Fibroblast of lung (primary cell): Measurements from ENCODE around the gene OSCAR. TPM values are rescaled to one million over a fixed set of nuclear protein-coding genes. Genes with fewer than 3 reads are reported as not detected.

ENCODE experiments used
- DNase-seq, 2 donors: peaks; one replicate each; pipeline versions ENCODE4 v3.0.0 to v3.0.0-alpha.2; 2010; ENCODE audit warnings: low read depth in 2 of 2
- H2AFZ ChIP-seq: 2 replicates; pipeline ENCODE4 v1.5.1; 2012; ENCODE audit warnings: low read length, control low read depth, inconsistent platforms
- H3K27ac ChIP-seq: 2 replicates; pipeline ENCODE4 v1.5.1; 2011; ENCODE audit warnings: low read length, control low read depth; ENCODE audit not compliant: insufficient read depth
- H3K27me3 ChIP-seq: 2 replicates; pipeline ENCODE4 v1.5.1; 2011; ENCODE audit warnings: mild to moderate bottlenecking, low read length; ENCODE audit not compliant: control insufficient read depth, insufficient read depth
- H3K36me3 ChIP-seq: 2 replicates; pipeline ENCODE4 v1.5.1; 2011; ENCODE audit warnings: low read length; ENCODE audit not compliant: control insufficient read depth, insufficient read depth
- H3K4me1 ChIP-seq: 2 replicates; pipeline ENCODE4 v1.5.1; 2011; ENCODE audit warnings: low read length; ENCODE audit not compliant: control insufficient read depth, insufficient read depth; ENCODE audit errors: extremely low read depth
- H3K4me2 ChIP-seq: 2 replicates; pipeline ENCODE4 v1.5.1; 2011; ENCODE audit warnings: low read length, control low read depth; ENCODE audit not compliant: insufficient read depth; ENCODE audit errors: extremely low read depth
- H3K4me3 ChIP-seq, 4 experiments: fragments of 200-600 bp in 1 of 4; sonication (generic) in 1 of 4; replicated peaks in 1 of 4; 2 replicates each; pipeline ENCODE4 v1.5.1; 2011 to 2016; ENCODE audit warnings: low read length in 4 of 4, low read depth in 3 of 4, mild to moderate bottlenecking in 3 of 4, control low read depth in 2 of 4, inconsistent platforms in 1 of 4, mixed read lengths in 1 of 4; ENCODE audit not compliant: insufficient read depth in 1 of 4; ENCODE audit errors: control extremely low read depth in 1 of 4
- H3K79me2 ChIP-seq: 2 replicates; pipeline ENCODE4 v1.5.1; 2012; ENCODE audit warnings: mild to moderate bottlenecking, low read length, inconsistent platforms; ENCODE audit not compliant: control insufficient read depth, insufficient read depth
- H3K9ac ChIP-seq: 2 replicates; pipeline ENCODE4 v1.5.1; 2011; ENCODE audit warnings: mild to moderate bottlenecking, low read length, control low read depth; ENCODE audit not compliant: insufficient read depth
- H3K9me3 ChIP-seq: 2 replicates; pipeline ENCODE4 v1.5.1; 2012; ENCODE audit warnings: low read depth, low read length; ENCODE audit not compliant: control insufficient read depth, insufficient read depth
- H4K20me1 ChIP-seq: 2 replicates; pipeline ENCODE4 v1.5.1; 2011; ENCODE audit warnings: low read length; ENCODE audit not compliant: control insufficient read depth, insufficient read depth; ENCODE audit errors: extremely low read depth
- CTCF ChIP-seq, 2 donors: IDR thresholded peaks in 1 of 2; conservative IDR thresholded peaks in 1 of 2; 1 replicate in 1 of 2; 2 replicates in 1 of 2; pipeline ENCODE4 v1.5.1; 2011 to 2012; ENCODE audit warnings: low read length in 2 of 2, control low read depth in 1 of 2, inconsistent platforms in 1 of 2, low read depth in 1 of 2, mild to moderate bottlenecking in 1 of 2
- EZH2 ChIP-seq: IDR thresholded peaks from 2 replicates; pipeline ENCODE4 v1.5.1; 2012; ENCODE audit warnings: low read length, control low read depth, mild to moderate bottlenecking; ENCODE audit errors: missing control alignments
- polyA plus RNA-seq, 2 donors: library from polyadenylated mRNA; depleted of rRNA in 1 of 2; stranded (reverse) in 1 of 2; unstranded in 1 of 2; fragments of >200 nt; gene quantifications; 2 replicates each; pipeline ENCODE4 v1.2.1, GENCODE V29; 2011 to 2012; ENCODE audit warnings: missing spikeins in 1 of 2
- total RNA-seq: library from RNA; depleted of rRNA; stranded (reverse); fragments of >200 nt; gene quantifications from 2 replicates; pipeline ENCODE4 v1.2.1, GENCODE V29; 2014

The OSCAR gene
- total and polyA plus RNA-seq, 2 donors (not counting 1 experiment from before 2014, with no cell fraction given) = under 0.01 to 0.14 TPM

- H3K27me3 ChIP-seq = no peaks in the 10 kb centered on the region
- H3K27ac ChIP-seq = no peak within 1 kb of the TSS
- H3K9ac ChIP-seq = no peak within 1 kb of the TSS
- H3K4me1 ChIP-seq = no peaks in the 10 kb centered on the region
- no peak within 1 kb of the TSS for H2AFZ ChIP-seq
- H3K9me3 ChIP-seq = no peaks in the 10 kb centered on the region
- H3K4me3 ChIP-seq = no peak within 1 kb of the TSS
- H3K36me3 ChIP-seq = no peaks in the 10 kb centered on the region
- no peaks in the 10 kb centered on the region for H3K79me2 ChIP-seq
- H3K4me2 ChIP-seq = no peak within 1 kb of the TSS
- DNase-seq = no peak
- no peak for TF ChIP-seq CTCF (conservative IDR thresholded peaks at IDR 0.05 in 1 of 2, IDR thresholded peaks at IDR 0.05 in 1 of 2; ENCODE audit: low read depth in 1 of 2, low read length in 2 of 2)
- no peak for TF ChIP-seq EZH2
- no peaks in the 10 kb centered on the region for H4K20me1 ChIP-seq
These were observed 19.6 kb downstream of the OSCAR start, which contains the start of gene TARM1 for GRCh38 chr19:54081032-54081431. TSS of gene TARM1 (minus strand) at chr19:54081365. CDS start at chr19:54081340, 25 bp downstream.

GRCh38 chr19:54077334-54077733, 23.3 kb downstream of the OSCAR start:
- Histone ChIP-seq H3K9ac (no peak overlapping the region), H3K4me3 (no peak overlapping the region), H3K27ac (no peak overlapping the region), H3K4me2 (no peak overlapping the region), H3K36me3 (no peaks in the 10 kb centered on the region), H2AFZ (no peak overlapping the region), H3K9me3 (no peaks in the 10 kb centered on the region), H4K20me1 (no peaks in the 10 kb centered on the region), H3K4me1 (no peaks in the 10 kb centered on the region), H3K27me3 (no peaks in the 10 kb centered on the region), H3K79me2 (no peaks in the 10 kb centered on the region)
- no peak for TF ChIP-seq CTCF (conservative IDR thresholded peaks at IDR 0.05 in 1 of 2, IDR thresholded peaks at IDR 0.05 in 1 of 2; ENCODE audit: low read depth in 1 of 2, low read length in 2 of 2)
- TF ChIP-seq EZH2 = no peak
- no peak for DNase-seq

GRCh38 chr19:54074851-54075250, 25.8 kb downstream of the OSCAR start:
- Histone ChIP-seq H3K4me3 (no peak overlapping the region), H3K27ac (no peak overlapping the region), H3K4me1 (no peaks in the 10 kb centered on the region), H3K79me2 (no peaks in the 10 kb centered on the region), H3K36me3 (no peaks in the 10 kb centered on the region), H3K27me3 (no peaks in the 10 kb centered on the region), H3K4me2 (no peak overlapping the region), H4K20me1 (no peaks in the 10 kb centered on the region), H3K9me3 (no peaks in the 10 kb centered on the region), H3K9ac (no peak overlapping the region), H2AFZ (no peak overlapping the region)
- TF ChIP-seq CTCF (conservative IDR thresholded peaks at IDR 0.05 in 1 of 2, IDR thresholded peaks at IDR 0.05 in 1 of 2; ENCODE audit: low read depth in 1 of 2, low read length in 2 of 2) (no peak), EZH2 (no peak)
- DNase-seq = no peak
